GM12878 (cell line): ENCODE measurements around the gene FCER1G. TPM values are rescaled to one million over a fixed set of nuclear protein-coding genes. Genes with fewer than 3 reads are reported as not detected.

Experiments used
- EED ChIP-seq: sonication (generic); IDR thresholded peaks from 2 replicates; pipeline ENCODE4 v1.6.1; 2016; ENCODE audit warnings: antibody characterized with exemption, low read depth
- EP300 ChIP-seq, 2 experiments: fragments of 150-350 bp in 1 of 2; IDR thresholded peaks; 2 replicates each; pipeline ENCODE4 v1.6.1; 2011 to 2012; ENCODE audit warnings: low read depth in 2 of 2, low read length in 2 of 2, borderline replicate concordance in 1 of 2, improper control_type of control experiment in 1 of 2, inconsistent platforms in 1 of 2; ENCODE audit not compliant: control insufficient read depth in 1 of 2
- ESRRA ChIP-seq: IDR thresholded peaks from 2 replicates; pipeline ENCODE4 v1.6.1; 2012; ENCODE audit warnings: mild to moderate bottlenecking, low read length, improper control_type of control experiment
- EZH2 ChIP-seq: IDR thresholded peaks from 2 replicates; pipeline ENCODE4 v1.6.1; 2012; ENCODE audit warnings: low read depth, mild to moderate bottlenecking, control low read depth, inconsistent platforms, low read length, borderline replicate concordance; ENCODE audit not compliant: control insufficient read depth
- IKZF1 ChIP-seq: fragments of 450-650 bp; conservative IDR thresholded peaks from 2 replicates; pipeline ENCODE4 v1.6.1; 2017; ENCODE audit warnings: antibody characterized with exemption, mild to moderate bottlenecking
- JUNB ChIP-seq: IDR thresholded peaks from 2 replicates; pipeline ENCODE4 v1.6.1; 2016; ENCODE audit warnings: antibody characterized with exemption, mild to moderate bottlenecking
- KLF5 ChIP-seq: fragments of 450-650 bp; IDR thresholded peaks from 2 replicates; pipeline ENCODE4 v1.6.1; 2014; ENCODE audit warnings: mild to moderate bottlenecking; ENCODE audit not compliant: partially characterized antibody
- MEF2B ChIP-seq: fragments of 450-650 bp; IDR thresholded peaks from 2 replicates; pipeline ENCODE4 v1.6.1; 2018; ENCODE audit warnings: mild to moderate bottlenecking, moderate library complexity; ENCODE audit not compliant: partially characterized antibody, poor library complexity, severe bottlenecking
- MYC ChIP-seq: IDR thresholded peaks from 2 replicates; pipeline ENCODE4 v1.6.1; 2011; ENCODE audit warnings: mild to moderate bottlenecking, low read length, moderate library complexity, inconsistent platforms; ENCODE audit not compliant: insufficient read depth, insufficient replicate concordance, insufficient read length, severe bottlenecking
- NR2C1 ChIP-seq: fragments of 450-650 bp; IDR thresholded peaks from 2 replicates; pipeline ENCODE4 v1.6.1; 2017; ENCODE audit warnings: antibody characterized with exemption, mild to moderate bottlenecking, moderate library complexity
- PAX5 ChIP-seq: IDR thresholded peaks from 2 replicates; pipeline ENCODE4 v1.6.1; 2011; ENCODE audit warnings: low read depth, low read length, borderline replicate concordance
- PML ChIP-seq: IDR thresholded peaks from 2 replicates; pipeline ENCODE4 v1.6.1; 2012; ENCODE audit warnings: low read length, inconsistent platforms
- SMARCA5 ChIP-seq: fragments of 450-650 bp; IDR thresholded peaks from 2 replicates; pipeline ENCODE4 v1.6.1; 2017; ENCODE audit warnings: mild to moderate bottlenecking
- SPI1 ChIP-seq: IDR thresholded peaks from 2 replicates; pipeline ENCODE4 v1.6.1; 2011; ENCODE audit warnings: low read depth, mild to moderate bottlenecking, low read length, moderate library complexity, borderline replicate concordance; ENCODE audit not compliant: insufficient read depth
- polyA plus RNA-seq, 11 experiments: library from polyadenylated mRNA; depleted of rRNA in 4 of 11; unstranded in 6 of 11; stranded (reverse) in 5 of 11; fragments of >200 nt; fragmentation: Nextera tagmentation in 4 of 11; fragmentation: Illumina TruSeq in 1 of 11; extraction: Ambion mirVana in 4 of 11; extraction: Trizol in 1 of 11; gene quantifications; 1 replicate in 1 of 11; 2 replicates in 10 of 11; pipeline versions ENCODE4 v1.2.1 to v1.2.3, GENCODE V29; 2011 to 2016; ENCODE audit warnings: inconsistent platforms in 2 of 11, missing spikeins in 2 of 11, low read depth in 1 of 11
- total RNA-seq, 4 experiments: library from RNA; depleted of rRNA in 3 of 4; stranded (reverse); fragments of >200 nt in 3 of 4; fragmentation: Illumina TruSeq in 1 of 4; extraction: Trizol in 1 of 4; gene quantifications; 2 replicates each; pipeline versions ENCODE4 v1.2.1 to v1.2.3, GENCODE V29; 2013 to 2021
- TF ChIP-seq, protein P1 (sequence below): fragments of 450-650 bp; formaldehyde crosslinking; IDR thresholded peaks from 2 replicates; pipeline ENCODE4 v1.4.0; 2020; ENCODE audit warnings: mild to moderate bottlenecking, moderate library complexity
- TF ChIP-seq, protein P2 (sequence below): IDR thresholded peaks from 2 replicates; pipeline ENCODE4 v1.6.1; 2012; ENCODE audit warnings: mild to moderate bottlenecking, low read depth, low read length
- TF ChIP-seq, protein P3 (sequence below): fragments of 150-350 bp; IDR thresholded peaks from 2 replicates; pipeline ENCODE4 v1.6.1; 2016; ENCODE audit warnings: low read depth, low read length

FCER1G gene
- total and polyA plus RNA-seq, 10 of the 15 experiments (the other 5 are each of a cell fraction or from before 2014, with no cell fraction given): 0.40 to 1.9 (median 0.89) TPM

DNA sequence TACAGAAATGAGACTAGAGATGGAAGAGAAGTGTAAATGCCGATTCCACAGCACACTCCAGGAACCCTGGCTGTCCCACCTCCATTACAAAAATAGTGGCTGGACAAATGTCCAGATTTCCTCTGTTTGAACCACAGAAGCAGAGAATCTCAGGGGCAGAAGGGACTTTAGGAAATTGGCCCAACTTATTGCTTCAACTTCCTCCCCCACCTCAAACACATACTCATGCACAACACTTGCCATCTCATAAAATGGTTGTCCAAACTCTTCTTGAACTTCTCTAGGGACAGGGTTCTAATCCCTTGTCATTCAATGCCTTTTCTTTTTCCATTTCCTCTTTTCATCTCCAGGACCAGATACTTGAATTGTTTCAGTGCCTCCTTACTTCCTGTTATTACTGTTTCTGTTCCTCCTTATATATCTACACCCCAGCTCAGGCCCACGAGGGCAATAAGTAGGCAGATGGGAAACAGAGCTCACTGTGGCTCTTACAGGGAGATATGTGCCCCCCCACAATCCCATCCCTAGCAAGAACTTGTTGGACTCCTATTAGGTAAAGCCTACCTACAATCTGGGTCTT is 29.3 kb upstream of the FCER1G start (continued):
- TF ChIP-seq, protein P1, sequence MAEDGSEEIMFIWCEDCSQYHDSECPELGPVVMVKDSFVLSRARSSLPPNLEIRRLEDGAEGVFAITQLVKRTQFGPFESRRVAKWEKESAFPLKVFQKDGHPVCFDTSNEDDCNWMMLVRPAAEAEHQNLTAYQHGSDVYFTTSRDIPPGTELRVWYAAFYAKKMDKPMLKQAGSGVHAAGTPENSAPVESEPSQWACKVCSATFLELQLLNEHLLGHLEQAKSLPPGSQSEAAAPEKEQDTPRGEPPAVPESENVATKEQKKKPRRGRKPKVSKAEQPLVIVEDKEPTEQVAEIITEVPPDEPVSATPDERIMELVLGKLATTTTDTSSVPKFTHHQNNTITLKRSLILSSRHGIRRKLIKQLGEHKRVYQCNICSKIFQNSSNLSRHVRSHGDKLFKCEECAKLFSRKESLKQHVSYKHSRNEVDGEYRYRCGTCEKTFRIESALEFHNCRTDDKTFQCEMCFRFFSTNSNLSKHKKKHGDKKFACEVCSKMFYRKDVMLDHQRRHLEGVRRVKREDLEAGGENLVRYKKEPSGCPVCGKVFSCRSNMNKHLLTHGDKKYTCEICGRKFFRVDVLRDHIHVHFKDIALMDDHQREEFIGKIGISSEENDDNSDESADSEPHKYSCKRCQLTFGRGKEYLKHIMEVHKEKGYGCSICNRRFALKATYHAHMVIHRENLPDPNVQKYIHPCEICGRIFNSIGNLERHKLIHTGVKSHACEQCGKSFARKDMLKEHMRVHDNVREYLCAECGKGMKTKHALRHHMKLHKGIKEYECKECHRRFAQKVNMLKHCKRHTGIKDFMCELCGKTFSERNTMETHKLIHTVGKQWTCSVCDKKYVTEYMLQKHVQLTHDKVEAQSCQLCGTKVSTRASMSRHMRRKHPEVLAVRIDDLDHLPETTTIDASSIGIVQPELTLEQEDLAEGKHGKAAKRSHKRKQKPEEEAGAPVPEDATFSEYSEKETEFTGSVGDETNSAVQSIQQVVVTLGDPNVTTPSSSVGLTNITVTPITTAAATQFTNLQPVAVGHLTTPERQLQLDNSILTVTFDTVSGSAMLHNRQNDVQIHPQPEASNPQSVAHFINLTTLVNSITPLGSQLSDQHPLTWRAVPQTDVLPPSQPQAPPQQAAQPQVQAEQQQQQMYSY (CRISPR knock-in tag): no peak
- TF ChIP-seq KLF5 (no peak), EED (peak; percentile 72), EP300 (IDR thresholded peaks at IDR 0.05; ENCODE audit: borderline replicate concordance in 1 of 2, control insufficient read depth in 1 of 2, low read depth in 2 of 2, low read length in 2 of 2) (peak in 1 of 2 experiments; percentile 33; a peak in 1 of 4 replicates), MEF2B (no peak), MYC (no peak), ESRRA (no peak), JUNB (no peak), PAX5 (no peak), NR2C1 (no peak), SMARCA5 (peak; percentile 89), EZH2 (no peak), SPI1 (peak; percentile 94), PML (peak; percentile 62; the same call in 1 of the 2 replicates), IKZF1 (peak; percentile 83)
- TF ChIP-seq, protein P2, sequence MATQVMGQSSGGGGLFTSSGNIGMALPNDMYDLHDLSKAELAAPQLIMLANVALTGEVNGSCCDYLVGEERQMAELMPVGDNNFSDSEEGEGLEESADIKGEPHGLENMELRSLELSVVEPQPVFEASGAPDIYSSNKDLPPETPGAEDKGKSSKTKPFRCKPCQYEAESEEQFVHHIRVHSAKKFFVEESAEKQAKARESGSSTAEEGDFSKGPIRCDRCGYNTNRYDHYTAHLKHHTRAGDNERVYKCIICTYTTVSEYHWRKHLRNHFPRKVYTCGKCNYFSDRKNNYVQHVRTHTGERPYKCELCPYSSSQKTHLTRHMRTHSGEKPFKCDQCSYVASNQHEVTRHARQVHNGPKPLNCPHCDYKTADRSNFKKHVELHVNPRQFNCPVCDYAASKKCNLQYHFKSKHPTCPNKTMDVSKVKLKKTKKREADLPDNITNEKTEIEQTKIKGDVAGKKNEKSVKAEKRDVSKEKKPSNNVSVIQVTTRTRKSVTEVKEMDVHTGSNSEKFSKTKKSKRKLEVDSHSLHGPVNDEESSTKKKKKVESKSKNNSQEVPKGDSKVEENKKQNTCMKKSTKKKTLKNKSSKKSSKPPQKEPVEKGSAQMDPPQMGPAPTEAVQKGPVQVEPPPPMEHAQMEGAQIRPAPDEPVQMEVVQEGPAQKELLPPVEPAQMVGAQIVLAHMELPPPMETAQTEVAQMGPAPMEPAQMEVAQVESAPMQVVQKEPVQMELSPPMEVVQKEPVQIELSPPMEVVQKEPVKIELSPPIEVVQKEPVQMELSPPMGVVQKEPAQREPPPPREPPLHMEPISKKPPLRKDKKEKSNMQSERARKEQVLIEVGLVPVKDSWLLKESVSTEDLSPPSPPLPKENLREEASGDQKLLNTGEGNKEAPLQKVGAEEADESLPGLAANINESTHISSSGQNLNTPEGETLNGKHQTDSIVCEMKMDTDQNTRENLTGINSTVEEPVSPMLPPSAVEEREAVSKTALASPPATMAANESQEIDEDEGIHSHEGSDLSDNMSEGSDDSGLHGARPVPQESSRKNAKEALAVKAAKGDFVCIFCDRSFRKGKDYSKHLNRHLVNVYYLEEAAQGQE: no peak
- TF ChIP-seq, protein P3, sequence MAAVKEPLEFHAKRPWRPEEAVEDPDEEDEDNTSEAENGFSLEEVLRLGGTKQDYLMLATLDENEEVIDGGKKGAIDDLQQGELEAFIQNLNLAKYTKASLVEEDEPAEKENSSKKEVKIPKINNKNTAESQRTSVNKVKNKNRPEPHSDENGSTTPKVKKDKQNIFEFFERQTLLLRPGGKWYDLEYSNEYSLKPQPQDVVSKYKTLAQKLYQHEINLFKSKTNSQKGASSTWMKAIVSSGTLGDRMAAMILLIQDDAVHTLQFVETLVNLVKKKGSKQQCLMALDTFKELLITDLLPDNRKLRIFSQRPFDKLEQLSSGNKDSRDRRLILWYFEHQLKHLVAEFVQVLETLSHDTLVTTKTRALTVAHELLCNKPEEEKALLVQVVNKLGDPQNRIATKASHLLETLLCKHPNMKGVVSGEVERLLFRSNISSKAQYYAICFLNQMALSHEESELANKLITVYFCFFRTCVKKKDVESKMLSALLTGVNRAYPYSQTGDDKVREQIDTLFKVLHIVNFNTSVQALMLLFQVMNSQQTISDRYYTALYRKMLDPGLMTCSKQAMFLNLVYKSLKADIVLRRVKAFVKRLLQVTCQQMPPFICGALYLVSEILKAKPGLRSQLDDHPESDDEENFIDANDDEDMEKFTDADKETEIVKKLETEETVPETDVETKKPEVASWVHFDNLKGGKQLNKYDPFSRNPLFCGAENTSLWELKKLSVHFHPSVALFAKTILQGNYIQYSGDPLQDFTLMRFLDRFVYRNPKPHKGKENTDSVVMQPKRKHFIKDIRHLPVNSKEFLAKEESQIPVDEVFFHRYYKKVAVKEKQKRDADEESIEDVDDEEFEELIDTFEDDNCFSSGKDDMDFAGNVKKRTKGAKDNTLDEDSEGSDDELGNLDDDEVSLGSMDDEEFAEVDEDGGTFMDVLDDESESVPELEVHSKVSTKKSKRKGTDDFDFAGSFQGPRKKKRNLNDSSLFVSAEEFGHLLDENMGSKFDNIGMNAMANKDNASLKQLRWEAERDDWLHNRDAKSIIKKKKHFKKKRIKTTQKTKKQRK: no peak
